Esophagus (tissue), 2 donors: ENCODE measurements around the gene SLC26A6. TPM values are rescaled to one million over a fixed set of nuclear protein-coding genes. Genes with fewer than 3 reads are reported as not detected.

ENCODE experiments used
- H3K27ac ChIP-seq, 2 donors: one replicate each; pipeline ENCODE4 v1.5.1; 2013; ENCODE audit warnings: low read depth in 2 of 2, mild to moderate bottlenecking in 2 of 2, inconsistent platforms in 1 of 2, low read length in 1 of 2, moderate library complexity in 1 of 2
- H3K27me3 ChIP-seq, 2 donors: one replicate each; pipeline ENCODE4 v1.6.1; 2013; ENCODE audit warnings: low read length in 2 of 2, control low read depth in 1 of 2, mild to moderate bottlenecking in 1 of 2; ENCODE audit not compliant: insufficient read depth in 2 of 2, control insufficient read depth in 1 of 2
- H3K36me3 ChIP-seq, 2 donors: one replicate each; pipeline ENCODE4 v1.6.1; 2013; ENCODE audit warnings: low read length in 1 of 2; ENCODE audit not compliant: control insufficient read depth in 2 of 2, insufficient read depth in 2 of 2
- H3K4me1 ChIP-seq, 2 donors: one replicate each; pipeline ENCODE4 v1.6.1; 2013; ENCODE audit warnings: low read length in 1 of 2; ENCODE audit not compliant: control insufficient read depth in 2 of 2, insufficient read depth in 2 of 2
- H3K4me3 ChIP-seq, 2 donors: one replicate each; pipeline ENCODE4 v1.5.1; 2013; ENCODE audit warnings: low read length in 2 of 2, mild to moderate bottlenecking in 2 of 2, low read depth in 1 of 2, moderate library complexity in 1 of 2
- H3K9me3 ChIP-seq, 2 donors: one replicate each; pipeline ENCODE4 v1.6.1; 2013; ENCODE audit warnings: mild to moderate bottlenecking in 2 of 2, low read depth in 1 of 2, low read length in 1 of 2, moderate library complexity in 1 of 2; ENCODE audit not compliant: control insufficient read depth in 2 of 2, insufficient read depth in 1 of 2
- WGBS, 2 donors: extraction: QIAGEN DNeasy Blood & Tissue Kit; methylation state at CpG; one replicate each; pipeline ENCODE4 v1.1.7; 2013; 5-methylcytosine and 5-hydroxymethylcytosine counted together
- polyA plus RNA-seq, 2 donors: library from polyadenylated mRNA; stranded (reverse); fragments of 200-250 nt; gene quantifications; one replicate each; pipeline ENCODE4 v1.2.3, GENCODE V29; 2013
- donor health status: healthy with polysubstance abuse.
- donor health status: Bipolar disorder and iron deficiency.

The SLC26A6 gene
- polyA plus RNA-seq, 2 donors: 6.4 to 20.8 TPM

GRCh38 chr3:48662753-48663488 lies 27.7 kb upstream of the SLC26A6 start, which contains the start of gene CELSR3:
CELSR3 (minus strand) TSS chr3:48662886; CDS start chr3:48662634, 252 bp downstream.
- H3K27me3 ChIP-seq: peaks cover 0 to 2% of the 10 kb centered on the region in 2 donors
- H3K27ac ChIP-seq: peak within 1 kb of the TSS; percentile 38 to 70
- no peaks in the 10 kb centered on the region for H3K9me3 ChIP-seq
- peaks cover 17 to 18% of the 10 kb centered on the region in 2 donors for H3K4me1 ChIP-seq
- H3K4me3 ChIP-seq: peak within 1 kb of the TSS; percentile 37 to 51
- 2 to 3% methylated on average over 36 to 52 of the region's 52 CpGs for WGBS, 2 donors
- no peaks in the 10 kb centered on the region for H3K36me3 ChIP-seq

GRCh38 chr3:48662145-48662752 lies 27.0 kb upstream of the SLC26A6 start:
- Histone ChIP-seq H3K4me3 (peak overlapping the region in 1 of 2 donors; percentile 37), H3K27ac (no peak overlapping the region), H3K36me3 (no peaks in the 10 kb centered on the region), H3K4me1 (peaks cover 17 to 18% of the 10 kb centered on the region in 2 donors), H3K27me3 (peaks cover 0 to 2% of the 10 kb centered on the region in 2 donors), H3K9me3 (no peaks in the 10 kb centered on the region)
- WGBS, 2 donors: 5 to 6% methylated on average over 18 to 46 of the region's 46 CpGs

GRCh38 chr3:48661501-48662144 lies 26.4 kb upstream of the SLC26A6 start:
- H3K36me3 ChIP-seq: no peaks in the 10 kb centered on the region
- WGBS, 2 donors: 3% methylated on average over 58 to 67 of the region's 67 CpGs
- peaks cover 0 to 2% of the 10 kb centered on the region in 2 donors for H3K27me3 ChIP-seq
- H3K9me3 ChIP-seq: no peaks in the 10 kb centered on the region
- H3K4me3 ChIP-seq: peak overlapping the region; percentile 23 to 28
- H3K27ac ChIP-seq: no peak overlapping the region
- peaks cover 22 to 24% of the 10 kb centered on the region in 2 donors for H3K4me1 ChIP-seq

- Histone ChIP-seq H3K27me3 (peaks cover 0 to 2% of the 10 kb centered on the region in 2 donors), H3K9me3 (no peaks in the 10 kb centered on the region), H3K36me3 (no peaks in the 10 kb centered on the region), H3K27ac (no peak overlapping the region), H3K4me1 (peaks cover 24 to 25% of the 10 kb centered on the region in 2 donors), H3K4me3 (no peak overlapping the region)
- 56 to 61% methylated on average over 60 to 61 of the region's 61 CpGs for WGBS, 2 donors
These were observed 25.6 kb upstream of the SLC26A6 start for GRCh38 chr3:48660800-48661400.

GRCh38 chr3:48656841-48657281 lies 21.6 kb upstream of the SLC26A6 start:
- Histone ChIP-seq H3K4me3 (peak overlapping the region; percentile 52 to 55), H3K27ac (peak overlapping the region; percentile 28 to 35), H3K4me1 (peaks cover 6 to 17% of the 10 kb centered on the region in 2 donors), H3K27me3 (no peaks in the 10 kb centered on the region), H3K9me3 (no peaks in the 10 kb centered on the region), H3K36me3 (no peaks in the 10 kb centered on the region)
- 49 to 56% methylated on average over 45 of the region's 45 CpGs for WGBS, 2 donors

- H3K36me3 ChIP-seq: no peaks in the 10 kb centered on the region
- peak overlapping the region; percentile 52 to 55 for H3K4me3 ChIP-seq
- no peaks in the 10 kb centered on the region for H3K27me3 ChIP-seq
- WGBS, 2 donors: 2 to 4% methylated on average over 61 to 94 of the region's 94 CpGs
- H3K4me1 ChIP-seq: peaks cover 6 to 14% of the 10 kb centered on the region in 2 donors
- no peaks in the 10 kb centered on the region for H3K9me3 ChIP-seq
- H3K27ac ChIP-seq: peak overlapping the region; percentile 35 to 62
These were observed 21.0 kb upstream of the SLC26A6 start for GRCh38 chr3:48656061-48656840.

GRCh38 chr3:48655606-48656005 lies 20.3 kb upstream of the SLC26A6 start:
- H3K27ac ChIP-seq: no peak overlapping the region
- no peaks in the 10 kb centered on the region for H3K36me3 ChIP-seq
- no peaks in the 10 kb centered on the region for H3K9me3 ChIP-seq
- peaks cover 6 to 11% of the 10 kb centered on the region in 2 donors for H3K4me1 ChIP-seq
- peak overlapping the region; percentile 26 to 52 for H3K4me3 ChIP-seq
- H3K27me3 ChIP-seq: no peaks in the 10 kb centered on the region
- WGBS, 2 donors: 11 to 12% methylated on average over 28 to 30 of the region's 30 CpGs

GRCh38 chr3:48655063-48655462 lies 19.8 kb upstream of the SLC26A6 start:
- Histone ChIP-seq H3K27me3 (no peaks in the 10 kb centered on the region), H3K4me3 (no peak overlapping the region), H3K4me1 (peaks cover 6 to 11% of the 10 kb centered on the region in 2 donors)

More at GRCh38 chr3:48655063-48655462, 19.8 kb upstream of the SLC26A6 start:
- Histone ChIP-seq H3K36me3 (no peaks in the 10 kb centered on the region), H3K9me3 (no peaks in the 10 kb centered on the region), H3K27ac (no peak overlapping the region)
- WGBS, 2 donors: 94% methylated on average over 12 of the region's 12 CpGs
